ENCODE results near the gene DUOX1.

DNA sequence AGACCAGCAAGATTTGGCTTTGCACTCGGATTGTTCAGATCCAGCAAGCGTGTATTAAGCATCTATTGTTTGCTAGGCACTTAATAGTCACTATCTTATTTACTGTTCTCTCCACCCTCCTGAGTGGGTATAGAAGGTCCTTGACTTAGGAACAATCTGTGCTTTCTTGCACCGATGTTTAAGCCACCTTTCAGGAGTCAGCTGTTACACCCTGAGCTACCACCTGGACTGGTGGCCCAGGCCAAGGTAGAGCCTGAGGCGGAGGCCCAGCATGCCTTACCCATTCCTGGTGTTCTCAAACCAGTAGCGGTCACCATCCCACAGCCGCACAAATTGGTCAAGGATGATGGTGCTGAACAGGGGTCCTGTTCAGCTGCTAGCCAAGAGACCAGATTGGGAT is 10.0 kb downstream of the DUOX1 start:
- TF ChIP-seq, protein P1, sequence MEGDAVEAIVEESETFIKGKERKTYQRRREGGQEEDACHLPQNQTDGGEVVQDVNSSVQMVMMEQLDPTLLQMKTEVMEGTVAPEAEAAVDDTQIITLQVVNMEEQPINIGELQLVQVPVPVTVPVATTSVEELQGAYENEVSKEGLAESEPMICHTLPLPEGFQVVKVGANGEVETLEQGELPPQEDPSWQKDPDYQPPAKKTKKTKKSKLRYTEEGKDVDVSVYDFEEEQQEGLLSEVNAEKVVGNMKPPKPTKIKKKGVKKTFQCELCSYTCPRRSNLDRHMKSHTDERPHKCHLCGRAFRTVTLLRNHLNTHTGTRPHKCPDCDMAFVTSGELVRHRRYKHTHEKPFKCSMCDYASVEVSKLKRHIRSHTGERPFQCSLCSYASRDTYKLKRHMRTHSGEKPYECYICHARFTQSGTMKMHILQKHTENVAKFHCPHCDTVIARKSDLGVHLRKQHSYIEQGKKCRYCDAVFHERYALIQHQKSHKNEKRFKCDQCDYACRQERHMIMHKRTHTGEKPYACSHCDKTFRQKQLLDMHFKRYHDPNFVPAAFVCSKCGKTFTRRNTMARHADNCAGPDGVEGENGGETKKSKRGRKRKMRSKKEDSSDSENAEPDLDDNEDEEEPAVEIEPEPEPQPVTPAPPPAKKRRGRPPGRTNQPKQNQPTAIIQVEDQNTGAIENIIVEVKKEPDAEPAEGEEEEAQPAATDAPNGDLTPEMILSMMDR (IDR thresholded peaks at IDR 0.05 in 2 of 3, conservative IDR thresholded peaks at IDR 0.05 in 1 of 3; ENCODE audit: insufficient read depth in 2 of 3, low read depth in 1 of 3, low read length in 3 of 3), result no peak
- TF ChIP-seq, protein P2, sequence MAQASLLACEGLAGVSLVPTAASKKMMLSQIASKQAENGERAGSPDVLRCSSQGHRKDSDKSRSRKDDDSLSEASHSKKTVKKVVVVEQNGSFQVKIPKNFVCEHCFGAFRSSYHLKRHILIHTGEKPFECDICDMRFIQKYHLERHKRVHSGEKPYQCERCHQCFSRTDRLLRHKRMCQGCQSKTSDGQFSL (CRISPR knock-in tag; IDR thresholded peaks at IDR 0.05), result no peak
- TF ChIP-seq, protein P2 (tag; IDR thresholded peaks at IDR 0.05), result no peak
- TF ChIP-seq, protein P3, sequence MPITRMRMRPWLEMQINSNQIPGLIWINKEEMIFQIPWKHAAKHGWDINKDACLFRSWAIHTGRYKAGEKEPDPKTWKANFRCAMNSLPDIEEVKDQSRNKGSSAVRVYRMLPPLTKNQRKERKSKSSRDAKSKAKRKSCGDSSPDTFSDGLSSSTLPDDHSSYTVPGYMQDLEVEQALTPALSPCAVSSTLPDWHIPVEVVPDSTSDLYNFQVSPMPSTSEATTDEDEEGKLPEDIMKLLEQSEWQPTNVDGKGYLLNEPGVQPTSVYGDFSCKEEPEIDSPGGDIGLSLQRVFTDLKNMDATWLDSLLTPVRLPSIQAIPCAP (CRISPR knock-in tag; IDR thresholded peaks at IDR 0.05; ENCODE audit: borderline replicate concordance), result no peak
- TF ChIP-seq RFX5 (IDR thresholded peaks at IDR 0.05; ENCODE audit: low read depth, low read length), result no peak
- no peak for TF ChIP-seq ETV6 (IDR thresholded peaks at IDR 0.05; ENCODE audit: borderline replicate concordance in 1 of 2, low read depth in 2 of 2, low read length in 1 of 2)
- no peak for TF ChIP-seq ETV6 (CRISPR knock-in tag; IDR thresholded peaks at IDR 0.05; ENCODE audit: borderline replicate concordance)
- TF ChIP-seq RAD21 (CRISPR knock-in tag; conservative IDR thresholded peaks at IDR 0.05 in 1 of 2, IDR thresholded peaks at IDR 0.05 in 1 of 2), result no peak
- TF ChIP-seq MAFF (IDR thresholded peaks at IDR 0.05; ENCODE audit: low read length), result no peak
- TF ChIP-seq TEAD1 (CRISPR knock-in tag; IDR thresholded peaks at IDR 0.05), result no peak
- TF ChIP-seq ZNF586 (CRISPR knock-in tag; conservative IDR thresholded peaks at IDR 0.05), result no peak
- TF ChIP-seq, protein P4, sequence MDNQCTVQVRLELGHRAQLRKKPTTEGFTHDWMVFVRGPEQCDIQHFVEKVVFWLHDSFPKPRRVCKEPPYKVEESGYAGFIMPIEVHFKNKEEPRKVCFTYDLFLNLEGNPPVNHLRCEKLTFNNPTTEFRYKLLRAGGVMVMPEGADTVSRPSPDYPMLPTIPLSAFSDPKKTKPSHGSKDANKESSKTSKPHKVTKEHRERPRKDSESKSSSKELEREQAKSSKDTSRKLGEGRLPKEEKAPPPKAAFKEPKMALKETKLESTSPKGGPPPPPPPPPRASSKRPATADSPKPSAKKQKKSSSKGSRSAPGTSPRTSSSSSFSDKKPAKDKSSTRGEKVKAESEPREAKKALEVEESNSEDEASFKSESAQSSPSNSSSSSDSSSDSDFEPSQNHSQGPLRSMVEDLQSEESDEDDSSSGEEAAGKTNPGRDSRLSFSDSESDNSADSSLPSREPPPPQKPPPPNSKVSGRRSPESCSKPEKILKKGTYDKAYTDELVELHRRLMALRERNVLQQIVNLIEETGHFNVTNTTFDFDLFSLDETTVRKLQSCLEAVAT (IDR thresholded peaks at IDR 0.05), result no peak
- no peak for TF ChIP-seq EZH2 (IDR thresholded peaks at IDR 0.05; ENCODE audit: borderline replicate concordance, low read depth, low read length)
- no peak for TF ChIP-seq GABPA (tag; conservative IDR thresholded peaks at IDR 0.05; ENCODE audit: low read depth)
